Nucleus accumbens (tissue), 56 donors: Measurements from ENCODE around the gene SAMD1.

Source experiments
- DNase-seq, 56 donors: peaks; one replicate each; lab custom pipeline; 2025; lab: John Stamatoyannopoulos, UW

The SAMD1 gene

DNA sequence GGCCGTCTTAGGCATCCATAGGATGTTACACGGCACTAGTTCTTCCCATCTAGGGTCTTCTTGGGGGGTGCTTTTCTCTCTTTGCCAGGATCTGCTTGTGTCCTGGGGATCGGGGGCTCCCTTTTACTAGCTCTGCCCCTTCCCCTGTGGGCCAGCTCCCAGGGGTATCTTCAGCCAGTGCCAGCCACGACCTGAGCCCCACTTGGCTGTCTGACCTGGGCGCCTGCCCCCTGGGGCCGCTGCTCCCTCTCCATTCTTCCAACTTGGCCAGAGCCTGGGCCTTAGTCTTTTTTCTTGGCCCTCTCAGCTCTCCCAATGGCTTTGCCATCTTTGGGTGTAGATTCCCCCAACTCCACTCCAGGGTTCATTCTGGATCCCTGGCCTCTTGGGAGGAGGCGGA is 23.9 kb upstream of the SAMD1 start:
- no peak for DNase-seq

DNA sequence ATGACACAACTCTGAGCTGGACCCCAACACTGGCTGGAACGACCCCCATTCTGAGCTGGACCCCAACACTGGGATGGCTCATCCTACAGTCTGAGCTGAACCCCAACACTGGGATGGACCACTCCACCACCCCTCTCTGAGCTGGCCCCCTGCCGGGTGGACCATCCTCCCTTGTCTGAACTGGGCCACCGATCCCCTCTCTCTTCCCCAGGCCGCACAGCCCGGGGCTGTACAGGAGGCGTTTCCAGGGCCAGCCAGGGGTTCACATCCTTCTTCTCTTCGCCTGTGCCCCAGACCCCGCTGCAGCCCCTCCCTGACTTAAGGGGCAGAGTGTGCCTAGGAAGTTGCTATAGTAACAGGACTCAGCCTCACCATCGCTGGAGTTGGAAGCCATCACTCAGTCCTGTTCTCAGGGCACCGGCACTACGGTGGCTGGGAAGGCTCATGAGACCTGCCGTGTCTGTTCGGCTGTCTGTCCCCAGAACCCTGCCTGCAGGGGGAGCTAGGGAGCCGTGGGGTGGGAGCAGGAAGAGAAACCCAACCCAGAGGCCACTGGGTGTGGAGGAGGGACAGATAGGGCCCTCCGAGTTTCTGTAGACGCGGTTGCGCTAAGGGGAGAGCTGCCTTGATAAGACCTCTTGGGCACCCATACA is 23.3 kb upstream of the SAMD1 start:
- peak in 7 of 56 donors; percentile 5 to 35 (median 18) for DNase-seq

DNA sequence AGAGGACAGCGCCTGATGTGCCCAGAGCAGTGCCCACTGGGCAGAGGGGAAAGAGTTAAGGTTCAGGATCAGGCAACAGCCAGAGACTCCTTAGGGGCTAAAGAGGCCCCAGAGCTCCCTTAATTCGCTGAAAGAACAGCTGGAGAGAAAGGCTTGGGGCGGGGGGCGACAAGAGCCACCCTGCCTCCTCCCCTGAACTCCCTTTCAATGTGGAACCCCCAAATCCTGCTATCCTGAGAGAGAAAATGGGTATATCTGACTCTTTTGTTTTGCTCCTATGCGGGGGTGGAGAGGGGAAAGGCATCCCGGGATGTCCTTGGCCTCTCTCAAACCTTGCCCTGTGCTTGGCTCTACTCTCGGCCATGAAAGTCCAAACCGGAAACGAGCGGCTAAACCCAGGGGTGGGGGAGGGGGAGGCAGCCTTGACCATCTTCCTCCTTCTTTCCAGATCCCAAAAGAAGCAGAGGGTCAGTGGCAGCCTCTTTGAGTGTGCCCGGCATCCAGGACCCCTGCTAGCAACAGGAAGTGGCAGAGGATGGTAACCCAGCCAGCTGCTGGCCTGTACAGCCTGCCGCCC is 22.3 kb upstream of the SAMD1 start:
- no peak for DNase-seq

DNA sequence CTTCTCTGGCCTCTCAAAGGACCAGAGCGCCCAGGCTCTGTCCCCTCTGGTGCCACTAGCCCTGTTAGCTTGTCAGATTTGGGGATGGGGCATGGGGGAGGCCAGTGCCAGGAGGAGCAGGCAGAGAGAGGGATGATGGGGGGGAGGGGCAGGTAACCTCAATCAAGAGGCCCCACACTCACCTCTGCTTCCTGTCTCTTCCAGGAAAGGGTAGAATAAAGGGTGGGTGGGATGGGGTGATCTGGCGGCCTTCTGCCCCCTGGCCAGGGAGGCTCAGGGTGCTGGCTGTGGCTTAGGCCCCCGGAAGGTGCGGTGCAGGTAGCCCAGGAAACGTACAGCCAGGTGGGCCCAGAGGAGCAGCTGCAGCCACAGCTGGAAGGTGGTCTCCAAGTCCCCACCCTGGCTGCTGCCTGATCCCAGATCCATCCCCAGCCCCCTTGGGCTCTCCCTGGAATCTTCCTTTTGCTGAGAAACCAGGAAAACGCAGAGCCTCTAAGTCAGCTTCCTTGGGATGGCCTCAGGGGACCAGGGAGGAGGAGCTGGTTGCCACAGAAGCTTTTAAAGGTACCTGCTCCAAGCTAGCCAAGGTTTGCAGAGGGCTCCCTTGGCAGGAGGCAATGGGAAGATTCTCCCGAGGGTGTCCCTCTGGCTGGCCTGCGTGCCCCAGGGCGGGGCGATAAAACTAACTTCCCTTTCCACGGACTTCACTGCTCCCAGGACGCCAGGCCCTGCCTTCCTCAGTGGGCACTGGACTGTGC is 21.7 kb upstream of the SAMD1 start:
- no peak for DNase-seq

DNA sequence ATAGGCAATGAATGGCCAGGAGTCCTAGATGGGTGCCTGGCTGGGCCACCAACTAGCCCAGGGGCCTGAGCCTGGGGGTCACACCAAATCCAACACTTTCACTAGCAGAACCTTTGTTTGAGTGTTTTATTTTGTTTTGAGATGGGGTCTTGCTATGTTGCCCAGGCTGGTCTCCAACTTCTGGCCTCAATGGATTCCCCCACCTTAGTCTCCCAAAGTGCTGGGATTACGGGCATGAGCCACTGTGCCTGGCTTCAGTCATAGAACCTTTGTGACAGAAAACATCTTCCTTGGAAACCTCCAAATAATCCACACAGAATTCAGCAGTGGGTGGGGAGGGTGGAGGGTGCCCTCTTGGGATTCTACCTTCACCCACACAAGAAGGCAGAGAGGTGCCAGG is 20.9 kb upstream of the SAMD1 start:
- DNase-seq, result no peak

DNA sequence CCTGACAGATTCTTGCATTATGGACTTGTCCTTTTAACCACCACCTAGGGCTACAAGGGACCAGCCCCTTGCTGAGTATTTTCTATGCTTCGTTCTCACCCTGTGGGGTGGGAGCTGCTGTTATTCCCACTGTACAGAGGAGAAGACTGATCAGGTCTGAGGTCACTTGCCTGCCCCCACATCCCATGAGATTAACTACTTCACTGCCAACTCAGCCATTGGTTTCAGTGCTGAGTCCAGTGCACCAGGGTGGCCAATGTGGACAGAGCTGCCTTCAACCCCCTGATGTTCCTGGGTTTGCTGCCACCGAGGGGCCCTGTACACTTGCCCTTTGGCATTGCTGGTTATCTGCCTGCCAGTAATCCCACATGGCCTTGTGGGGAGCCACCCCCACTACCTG is 20.1 kb upstream of the SAMD1 start:
- DNase-seq, result no peak

DNA sequence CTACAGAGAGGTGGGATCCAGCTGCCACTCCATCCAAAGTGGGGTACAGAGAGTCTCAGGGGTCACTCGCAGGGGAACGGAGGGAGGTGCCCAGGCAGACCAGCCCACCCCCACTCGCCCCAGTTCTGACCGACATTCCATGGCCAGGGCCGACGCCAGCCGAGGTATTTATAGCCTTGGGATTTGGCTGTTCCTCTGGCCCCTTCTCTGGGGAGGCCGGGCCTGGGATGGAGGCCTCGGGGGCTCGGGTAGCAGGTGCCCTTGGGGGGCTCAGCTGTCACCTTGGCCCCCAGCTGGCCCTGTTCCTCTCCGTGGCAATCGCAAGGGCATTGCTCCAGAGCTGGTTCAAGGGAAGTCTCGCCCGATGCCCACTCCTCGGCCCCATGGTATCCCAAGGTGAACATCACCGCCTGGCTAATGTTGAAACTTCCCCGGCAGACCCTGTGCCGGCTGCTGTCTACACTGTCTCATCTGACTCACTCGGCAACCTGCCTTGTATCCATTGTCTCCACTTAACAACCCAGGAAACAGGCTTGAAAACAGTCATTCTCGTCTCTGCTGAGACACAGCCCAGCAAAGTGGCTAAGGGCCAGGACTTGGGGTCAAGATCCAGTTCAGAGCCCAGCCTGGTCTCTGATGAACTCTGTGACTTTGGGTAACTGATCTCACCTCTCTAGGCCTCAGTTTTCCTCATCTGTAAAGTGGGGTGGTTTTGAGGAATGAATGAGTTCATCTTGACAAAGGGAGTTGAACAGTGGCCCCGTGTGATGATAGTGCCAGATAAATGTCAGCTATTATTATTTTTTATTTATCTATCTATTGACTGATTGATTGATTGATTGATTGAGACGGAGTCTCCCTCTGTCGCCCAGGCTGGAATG is 17.3 kb upstream of the SAMD1 start:
- DNase-seq, result no peak

DNA sequence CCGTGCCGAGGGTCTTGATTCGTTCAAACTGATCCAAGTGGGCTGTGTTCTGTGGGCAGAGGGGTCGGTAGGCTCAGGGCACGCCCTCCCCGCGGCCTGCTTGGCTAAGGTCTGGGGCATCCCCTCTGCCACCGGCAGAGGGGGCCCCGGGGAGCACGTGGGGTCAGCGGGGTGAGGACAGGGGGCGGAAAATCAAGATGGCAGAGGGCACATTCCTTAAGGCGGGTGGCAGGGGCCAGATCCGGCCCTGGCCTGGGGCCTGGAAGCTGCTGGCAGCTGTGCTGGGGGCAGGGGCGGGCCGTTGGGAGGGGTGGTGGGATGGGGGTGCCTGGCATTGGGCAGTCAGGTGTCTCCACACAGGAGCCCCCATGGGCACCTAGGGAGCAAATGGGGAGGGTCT is 16.3 kb upstream of the SAMD1 start:
- DNase-seq, result no peak

DNA sequence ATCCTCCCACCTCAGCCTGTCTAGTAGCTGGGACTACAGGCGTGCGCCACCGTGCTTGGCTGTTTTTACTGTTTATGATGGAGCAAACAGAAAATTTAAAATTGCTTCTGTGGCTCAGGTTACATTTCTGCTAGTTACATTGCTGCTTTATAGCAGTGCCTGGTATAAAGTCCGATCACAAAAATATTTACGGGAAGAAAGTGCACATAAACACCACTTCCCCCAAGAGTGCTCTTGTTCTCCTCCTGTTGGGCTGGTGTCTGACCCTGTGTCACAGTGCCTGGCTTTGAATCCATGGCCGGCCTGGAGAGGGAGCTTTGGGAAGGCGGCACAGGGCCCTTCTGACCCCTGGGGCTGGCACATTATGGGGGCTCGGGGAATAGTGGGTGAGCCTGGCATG is 15.1 kb upstream of the SAMD1 start:
- DNase-seq, result no peak

DNA sequence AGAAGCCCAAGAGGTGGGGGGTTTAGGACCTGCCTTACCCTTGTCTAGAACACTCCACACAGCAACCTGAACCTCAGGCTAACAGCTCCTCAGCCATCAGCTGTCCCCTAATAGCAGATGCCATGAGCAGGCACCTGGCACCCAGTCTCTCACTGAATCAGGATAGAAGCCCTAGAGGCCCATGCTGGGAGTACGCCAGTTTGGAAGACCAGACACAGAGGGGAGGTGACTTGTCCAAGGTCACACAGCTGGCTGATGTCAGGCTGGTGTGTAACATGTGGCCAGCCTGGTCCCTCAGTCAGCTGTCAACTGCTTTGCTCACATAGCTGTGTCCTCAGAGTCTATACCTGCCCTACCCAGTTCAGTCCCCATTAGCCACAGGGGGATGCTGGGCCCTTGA is 12.8 kb upstream of the SAMD1 start:
- no peak for DNase-seq

DNA sequence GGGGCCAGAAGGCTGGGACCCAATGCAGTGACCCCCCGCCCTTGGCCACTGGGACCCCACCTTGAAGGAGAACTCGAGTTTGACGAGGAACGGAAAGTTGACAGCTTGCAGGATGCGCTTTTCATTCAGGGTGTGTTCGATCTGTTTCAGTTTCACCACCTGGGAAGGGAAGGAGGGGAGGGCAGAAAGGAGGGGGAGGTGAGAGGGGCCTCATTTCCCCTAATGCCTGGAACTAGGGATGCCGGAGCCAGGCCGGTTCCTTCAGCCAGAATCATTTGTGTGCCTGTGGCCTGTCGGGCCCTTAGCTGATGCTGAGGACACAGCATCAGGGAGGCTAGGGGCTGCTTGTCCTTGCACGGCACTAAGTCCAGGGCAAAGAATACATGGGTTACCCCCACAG is 12.2 kb upstream of the SAMD1 start:
- no peak for DNase-seq

DNA sequence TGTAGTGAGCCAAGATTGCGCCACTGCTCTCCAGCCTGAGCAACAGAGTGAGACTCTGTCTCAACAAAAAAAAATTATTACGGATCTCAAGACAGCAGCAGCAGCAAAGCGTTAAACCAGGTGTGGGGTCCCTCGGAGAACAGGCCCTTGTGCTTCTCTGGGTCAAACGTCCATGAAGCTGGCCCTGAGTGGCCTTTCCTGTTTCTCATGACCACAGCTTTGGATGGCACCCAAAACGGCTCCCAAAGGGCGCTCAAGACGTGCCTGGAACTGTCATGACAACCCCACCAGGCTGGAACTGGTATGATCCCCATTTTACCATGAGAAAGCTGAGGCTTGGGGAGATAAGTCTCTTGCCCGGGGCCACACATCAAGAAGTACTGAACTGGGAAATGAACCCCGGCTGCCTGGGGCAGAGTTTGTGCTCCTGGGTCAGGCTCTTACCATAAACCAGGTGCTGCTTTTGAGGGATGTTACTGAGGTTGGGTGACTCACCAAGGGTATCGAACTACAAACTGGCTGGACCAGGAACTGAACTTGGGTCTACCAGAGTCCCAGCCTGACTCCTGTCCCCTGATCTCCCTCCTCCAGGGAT is 11.6 kb upstream of the SAMD1 start:
- DNase-seq, result no peak

DNA sequence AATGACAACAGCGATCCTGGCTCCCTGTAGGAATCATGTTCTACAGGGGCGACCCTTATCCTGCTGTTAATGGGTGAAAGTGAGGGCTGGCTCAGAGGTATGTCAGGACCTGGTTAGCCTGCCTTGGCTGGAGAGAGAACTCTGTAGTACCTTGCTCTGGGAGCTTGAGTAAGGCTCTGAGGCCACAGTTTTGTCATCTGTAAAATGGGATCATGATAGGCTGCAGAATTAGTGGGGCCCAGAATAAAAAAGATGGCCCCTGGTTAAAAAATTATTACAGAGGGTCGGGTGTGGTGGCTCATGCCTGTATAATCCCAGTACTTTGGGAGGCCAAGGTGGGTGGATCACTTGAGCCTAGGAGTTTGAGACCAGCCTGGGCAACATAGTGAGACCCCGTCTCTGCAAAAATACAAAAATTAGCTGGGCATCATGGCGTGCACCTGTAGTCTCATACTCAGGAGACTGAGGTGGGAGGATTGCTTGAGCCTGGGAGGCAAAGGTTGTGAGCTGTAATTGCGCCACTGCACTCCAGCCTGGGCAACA is 10.5 kb upstream of the SAMD1 start:
- no peak for DNase-seq

DNA sequence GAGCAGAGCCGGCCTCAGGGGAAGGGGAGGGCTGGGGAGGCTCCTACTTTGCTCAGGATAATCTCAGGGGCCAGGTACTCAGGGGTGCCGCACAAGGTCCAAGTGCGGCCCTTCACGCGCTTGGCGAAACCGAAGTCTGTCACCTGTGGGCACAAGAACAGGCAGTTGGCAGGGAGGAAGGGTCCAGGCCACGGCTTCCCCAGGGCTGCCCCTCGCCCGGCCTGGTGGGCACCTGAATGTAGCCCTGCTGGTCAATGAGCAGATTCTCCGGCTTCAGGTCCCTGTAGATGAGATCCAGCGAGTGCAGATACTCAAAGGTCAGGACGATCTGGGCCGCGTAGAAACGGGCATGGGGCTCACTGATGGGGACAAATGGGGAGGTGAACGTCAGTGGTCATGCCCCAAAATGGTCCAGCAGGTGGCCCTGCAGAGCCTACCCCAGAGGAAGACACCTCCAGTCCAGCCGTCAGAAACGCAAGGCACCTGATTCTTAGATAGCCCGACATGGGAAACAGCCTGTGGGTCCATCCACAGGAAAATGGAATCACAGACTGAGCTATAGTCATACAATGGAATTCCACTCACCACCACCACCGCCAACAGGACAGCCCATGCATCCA is 7.1 kb upstream of the SAMD1 start:
- DNase-seq, result no peak

DNA sequence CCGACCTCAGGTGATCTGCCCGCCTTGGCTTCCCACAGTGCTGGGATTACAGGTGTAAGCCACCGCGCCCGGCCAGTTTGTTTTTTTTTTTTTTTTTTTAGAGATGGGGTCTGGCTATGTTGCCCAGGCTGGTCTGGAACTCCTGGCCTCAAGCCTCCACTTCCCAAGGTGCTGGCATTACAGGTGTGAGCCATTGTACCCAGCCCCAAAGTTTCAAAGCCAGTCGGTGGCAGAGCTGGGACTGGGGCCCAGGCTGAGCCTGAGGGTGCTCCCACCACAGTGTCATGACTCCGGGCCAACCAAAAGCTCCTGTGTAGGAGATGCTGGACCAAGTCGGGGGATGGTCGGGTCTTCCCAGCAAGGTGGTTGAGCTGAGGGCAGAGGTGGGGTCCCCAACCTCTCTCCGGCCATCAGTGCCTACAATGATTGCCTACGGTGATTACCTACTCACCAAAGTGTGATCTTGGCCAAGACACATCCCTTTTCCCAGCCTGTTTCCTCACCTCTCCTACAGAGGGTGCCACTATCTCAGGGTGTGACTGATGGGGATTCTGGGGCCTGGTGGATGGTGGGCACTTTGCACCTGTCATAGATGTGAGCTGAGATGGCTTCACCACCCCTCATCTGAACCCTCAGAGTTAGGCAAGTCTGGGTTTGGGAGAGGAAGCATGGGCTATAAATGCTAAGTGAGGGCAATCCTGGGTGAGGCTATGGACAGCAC is 5.9 kb upstream of the SAMD1 start:
- DNase-seq, result no peak

DNA sequence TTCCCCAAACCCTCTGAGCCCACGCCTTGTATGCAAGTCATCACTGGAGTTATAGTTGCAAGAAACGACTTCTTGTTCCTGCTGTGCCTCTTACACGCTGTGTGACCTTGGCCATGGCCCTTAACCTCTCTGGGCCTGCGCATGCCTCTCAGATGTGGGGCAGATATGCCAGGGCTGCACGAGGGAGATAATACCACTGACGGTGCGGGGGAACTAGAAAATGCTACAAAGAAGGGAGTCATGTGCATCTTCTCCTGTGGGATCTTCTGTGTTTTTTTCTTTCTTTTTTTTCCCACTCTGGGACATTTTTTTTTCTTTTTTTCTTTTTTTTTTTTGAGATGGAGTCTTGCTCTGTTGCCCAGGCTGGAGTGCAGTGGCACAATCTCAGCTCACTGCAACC is 4.3 kb upstream of the SAMD1 start:
- no peak for DNase-seq

DNA sequence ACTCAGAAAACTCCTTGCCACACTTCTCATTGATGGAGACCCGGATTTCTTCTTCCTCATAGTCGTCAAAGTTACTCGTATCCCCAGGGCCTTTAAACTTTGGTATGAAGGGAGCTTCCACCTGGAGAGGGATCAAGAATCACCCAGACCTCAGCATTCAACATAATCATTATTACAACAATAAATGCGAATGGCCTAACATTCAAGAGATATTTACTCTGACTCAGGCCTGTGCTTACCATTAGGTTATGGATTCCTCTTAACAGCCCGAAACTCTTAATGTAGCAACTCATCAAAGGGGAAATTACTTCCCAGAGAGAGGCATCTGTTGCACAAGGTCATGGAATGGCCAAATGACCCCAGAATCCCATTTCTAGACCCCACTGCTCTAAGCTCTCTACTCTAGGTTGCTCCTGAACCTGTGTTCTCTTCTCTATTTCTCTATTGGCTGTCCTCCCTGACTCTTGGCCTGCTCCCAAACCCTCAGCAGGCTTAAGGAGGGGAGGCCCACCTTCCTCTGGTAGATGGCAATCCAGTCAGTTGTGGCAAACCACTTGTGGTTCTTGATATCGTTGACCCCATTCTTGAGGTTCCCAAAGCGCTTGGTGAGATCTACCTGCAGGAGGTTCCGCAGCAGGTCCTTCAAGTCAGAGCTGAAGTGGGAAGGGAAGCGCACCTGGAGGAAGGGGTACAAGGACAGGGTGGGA is 2.7 kb upstream of the SAMD1 start:
- no peak for DNase-seq

DNA sequence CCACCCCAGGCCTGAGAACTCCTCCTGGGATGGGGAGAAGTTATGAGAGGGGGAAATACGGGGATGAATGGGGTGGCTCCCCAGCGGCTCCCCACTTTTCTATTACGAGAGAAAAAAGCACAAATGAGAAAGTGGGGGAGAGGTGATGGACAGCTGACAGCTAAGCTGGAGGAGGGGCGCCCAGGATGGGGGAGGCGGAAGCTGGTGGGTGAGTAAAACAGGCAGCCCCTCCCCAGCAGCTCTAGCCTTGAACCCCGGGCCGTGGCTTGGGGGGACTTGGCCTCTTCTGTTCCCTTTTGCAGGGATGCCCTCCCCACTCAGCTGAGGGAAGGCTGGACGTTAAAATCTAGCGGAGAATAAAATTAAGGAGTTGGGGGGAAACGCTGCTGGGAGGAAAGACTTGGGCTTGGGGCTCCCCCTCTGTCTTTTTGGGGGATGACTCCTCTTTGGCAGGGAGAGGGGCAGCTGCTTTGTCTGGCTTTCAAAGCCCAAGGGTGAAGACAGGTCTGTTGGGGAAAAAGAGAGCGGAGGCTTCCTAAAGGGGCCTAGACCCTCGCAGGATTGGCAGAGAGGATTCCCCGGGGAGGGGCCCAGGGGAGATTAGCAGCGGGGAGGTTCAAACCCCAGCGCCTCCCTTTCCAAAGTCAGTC is 1.4 kb upstream of the SAMD1 start:
- peak in 2 of 56 donors; percentile 48 to 54 for DNase-seq
